M059J (cell line): ENCODE data around the gene POGK. TPM values are rescaled to one million over a fixed set of nuclear protein-coding genes. Genes with fewer than 3 reads are reported as not detected.
"Not testable (repeated sequence)": the region's sequence is repeated elsewhere in the genome, so short reads cannot be mapped to it uniquely, and the experiment has no call there.

Experiments
- DNase-seq: peaks from one replicate; pipeline ENCODE4 v3.0.0-alpha.2; 2012; ENCODE audit warnings: low read depth
- total RNA-seq: library from RNA; depleted of rRNA; stranded (reverse); fragments of >200 nt; shearing (Covaris generic); gene quantifications from 2 replicates; pipeline ENCODE4 v1.2.3, GENCODE V29; 2014; rRNA removed

Gene POGK, protein sequence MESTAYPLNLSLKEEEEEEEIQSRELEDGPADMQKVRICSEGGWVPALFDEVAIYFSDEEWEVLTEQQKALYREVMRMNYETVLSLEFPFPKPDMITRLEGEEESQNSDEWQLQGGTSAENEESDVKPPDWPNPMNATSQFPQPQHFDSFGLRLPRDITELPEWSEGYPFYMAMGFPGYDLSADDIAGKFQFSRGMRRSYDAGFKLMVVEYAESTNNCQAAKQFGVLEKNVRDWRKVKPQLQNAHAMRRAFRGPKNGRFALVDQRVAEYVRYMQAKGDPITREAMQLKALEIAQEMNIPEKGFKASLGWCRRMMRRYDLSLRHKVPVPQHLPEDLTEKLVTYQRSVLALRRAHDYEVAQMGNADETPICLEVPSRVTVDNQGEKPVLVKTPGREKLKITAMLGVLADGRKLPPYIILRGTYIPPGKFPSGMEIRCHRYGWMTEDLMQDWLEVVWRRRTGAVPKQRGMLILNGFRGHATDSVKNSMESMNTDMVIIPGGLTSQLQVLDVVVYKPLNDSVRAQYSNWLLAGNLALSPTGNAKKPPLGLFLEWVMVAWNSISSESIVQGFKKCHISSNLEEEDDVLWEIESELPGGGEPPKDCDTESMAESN
- 15.9 and 28.7 TPM in 2 replicates for total RNA-seq

DNA sequence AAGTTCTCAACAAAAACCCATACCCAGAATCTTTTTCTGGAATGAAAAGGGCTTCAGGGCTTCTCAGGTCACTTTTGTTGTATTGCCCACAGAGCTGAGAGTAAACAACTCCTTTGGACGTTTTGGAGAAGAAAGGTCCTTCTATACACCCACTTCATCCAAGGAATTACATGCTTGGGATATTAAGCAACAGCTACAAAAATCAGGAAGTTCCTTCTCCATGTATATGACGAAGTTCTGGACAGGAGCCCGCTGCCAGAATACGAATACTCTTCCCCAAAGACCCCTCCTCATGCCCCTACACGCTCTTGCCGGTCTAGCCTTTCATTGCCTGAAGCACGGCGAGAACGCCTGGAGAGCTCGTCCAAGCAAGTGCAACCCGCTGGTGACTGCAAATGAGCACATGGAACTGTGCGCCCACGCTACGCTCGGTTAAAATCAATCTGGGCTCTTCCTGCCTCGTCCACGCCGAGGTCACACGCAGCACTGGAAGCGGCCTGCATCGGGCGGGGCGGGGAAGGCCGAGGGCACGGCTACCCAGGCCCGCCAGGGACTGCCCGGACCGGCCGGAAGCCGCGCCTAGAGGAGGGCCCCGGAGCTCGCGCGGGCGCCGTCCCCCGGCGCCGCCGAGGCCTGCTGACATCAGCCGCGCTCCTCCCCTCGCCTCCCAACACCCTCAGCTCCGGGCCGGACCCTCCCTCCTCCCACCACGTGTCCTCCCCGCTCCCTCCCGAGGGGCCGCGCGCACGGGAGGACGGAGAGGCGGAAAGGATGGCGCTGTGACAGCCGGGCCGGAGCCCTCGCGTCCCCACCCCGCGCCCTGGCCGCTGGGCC is at the start of gene POGK:
Gene POGK (plus strand): TSS at position 710 of the 834 bp plus-strand sequence. CDS start 1,482 bp downstream, outside the sequence.
- peak; percentile 86 for DNase-seq

- no peak for DNase-seq
Observed at GRCh38 chr1:166796620-166797236, 42.5 kb upstream of the POGK start.

- DNase-seq, result peak; percentile 4
Observed at GRCh38 chr1:166808952-166809351, 30.3 kb upstream of the POGK start.

GRCh38 chr1:166811691-166812090 is 27.6 kb upstream of the POGK start:
- DNase-seq, result peak; percentile 77

- DNase-seq, result no peak
Observed at GRCh38 chr1:166813508-166814223, 25.6 kb upstream of the POGK start.

- peak; percentile 63 for DNase-seq
Observed at GRCh38 chr1:166814611-166815010, 24.7 kb upstream of the POGK start.

GRCh38 chr1:166819974-166820373 is 19.3 kb upstream of the POGK start:
- no peak for DNase-seq

GRCh38 chr1:166822385-166822784 is 16.9 kb upstream of the POGK start:
- no peak for DNase-seq

DNA sequence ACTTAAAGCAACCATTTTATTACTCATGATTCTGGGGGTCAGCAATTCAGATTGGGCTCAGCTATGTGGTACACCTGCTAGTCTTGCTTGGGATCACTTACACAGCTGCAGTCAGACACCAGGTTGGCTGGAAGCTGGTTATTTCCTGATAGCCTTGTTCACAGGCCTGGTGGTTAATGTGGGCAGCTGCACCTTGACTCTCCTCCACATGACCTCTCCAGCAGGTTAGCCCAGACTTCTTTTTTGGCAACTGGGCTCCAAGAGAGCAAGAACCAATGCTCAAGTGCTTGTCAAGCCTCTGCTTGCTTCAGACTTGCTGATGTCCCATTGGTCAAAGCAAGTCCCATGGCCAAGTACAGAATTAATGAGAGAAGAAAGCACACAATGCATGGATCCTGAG is 11.8 kb upstream of the POGK start:
- DNase-seq, result no peak

GRCh38 chr1:166829762-166830161 is 9.5 kb upstream of the POGK start:
- DNase-seq, result not testable (repeated sequence)

DNA sequence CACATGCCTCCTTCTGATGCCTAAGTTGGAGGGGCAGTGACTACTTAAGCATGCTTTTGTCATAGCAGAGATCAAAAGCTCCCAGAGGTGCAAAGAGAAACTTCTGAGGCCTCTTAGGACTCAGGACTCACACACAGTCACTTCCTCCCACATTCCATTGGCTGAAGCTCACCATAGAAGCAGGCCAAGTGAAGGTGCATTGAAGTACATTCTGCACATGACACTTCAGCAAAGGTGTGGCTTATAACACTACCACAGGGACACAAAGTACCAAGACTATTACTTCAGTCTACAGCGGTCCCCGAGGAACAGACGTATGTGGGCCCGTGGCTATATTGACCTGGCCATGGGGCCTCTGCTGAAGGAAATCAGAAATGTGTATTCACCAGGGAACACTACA is 2.5 kb upstream of the POGK start:
- peak; percentile 48 for DNase-seq

GRCh38 chr1:166839600-166840308 is 479 bp downstream of the POGK start:
- peak; percentile 40 for DNase-seq

- DNase-seq, result no peak
Observed at GRCh38 chr1:166840309-166841274, 1.3 kb downstream of the POGK start.

DNA sequence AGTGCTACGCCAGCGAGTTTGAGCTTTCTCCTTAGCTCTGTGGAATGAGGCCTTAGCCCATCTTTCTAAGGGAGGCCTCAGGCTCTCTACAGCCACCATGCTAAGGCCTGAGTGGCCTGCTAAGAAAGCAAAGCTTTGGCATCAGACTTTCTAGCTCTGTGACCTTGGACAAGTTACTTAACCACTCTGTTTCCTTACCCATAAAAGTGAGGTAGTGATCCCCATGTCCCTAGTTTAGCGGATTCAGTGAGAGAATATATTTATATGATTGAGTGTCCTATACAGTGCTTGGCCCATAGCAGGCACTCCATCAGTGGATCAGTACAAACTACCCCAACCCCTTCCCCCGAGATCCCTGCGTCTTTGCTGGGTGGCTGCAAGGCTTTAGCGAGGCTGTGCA is 4.0 kb downstream of the POGK start:
- DNase-seq, result no peak

GRCh38 chr1:166843769-166844596 is 4.7 kb downstream of the POGK start:
- no peak for DNase-seq

DNA sequence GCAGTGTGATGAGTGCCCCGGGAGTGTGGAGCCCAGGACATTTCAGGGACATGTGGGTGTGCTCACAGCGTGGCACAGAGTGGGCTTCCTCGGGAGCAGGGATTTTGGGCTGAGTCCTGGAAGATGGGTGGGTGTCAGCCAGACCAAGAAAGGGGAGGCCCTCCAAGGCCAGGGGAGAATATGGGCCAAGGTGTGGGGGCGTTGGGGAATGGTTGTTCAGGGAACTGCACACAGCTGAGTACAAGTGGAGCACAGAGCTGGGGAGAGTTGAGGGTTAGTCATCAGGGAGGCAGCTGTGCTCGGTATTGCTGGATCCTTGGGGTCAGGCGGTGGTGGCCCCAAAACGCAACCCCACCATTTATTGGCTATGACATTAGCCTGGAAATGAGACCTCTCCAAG is 5.5 kb downstream of the POGK start:
- no peak for DNase-seq

- DNase-seq, result no peak
Observed at GRCh38 chr1:166848193-166848592, 8.9 kb downstream of the POGK start.

GRCh38 chr1:166849135-166849534 is 9.9 kb downstream of the POGK start:
- no peak for DNase-seq
